DMS53 treated with DMSO at 0.1 percent for 48 hours (cell line): ENCODE data around the gene DOCK9.

Experiments used
- DNase-seq: peaks from one replicate; lab custom pipeline; 2025; ENCODE audit not compliant: unreplicated experiment; lab: John Stamatoyannopoulos, UW

The DOCK9 gene

GRCh38 chr13:98860491-98860890, 117.4 kb downstream of the DOCK9 start:
- no peak for DNase-seq

- DNase-seq: no peak
Measured at GRCh38 chr13:98858191-98858590, 119.7 kb downstream of the DOCK9 start.

DNA sequence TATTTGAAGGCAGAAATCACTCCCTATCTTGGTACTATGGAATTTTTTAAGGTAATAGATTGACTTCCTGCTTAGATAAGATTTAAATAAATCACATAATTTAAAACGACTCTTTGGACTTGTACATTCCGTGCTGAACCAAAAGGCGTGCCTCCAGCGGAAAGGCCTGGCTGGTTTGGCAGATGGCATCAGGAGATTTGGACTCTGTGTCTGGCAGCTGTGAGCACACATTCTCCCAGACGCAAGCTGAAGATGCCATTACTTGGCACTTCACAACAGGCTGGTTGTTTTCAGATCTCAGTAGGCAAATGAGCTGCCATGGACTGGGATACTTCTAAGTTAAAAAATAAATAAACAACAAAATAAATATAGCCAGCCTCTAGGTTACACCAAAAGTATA, 120.9 kb downstream of the DOCK9 start:
- no peak for DNase-seq

DNA sequence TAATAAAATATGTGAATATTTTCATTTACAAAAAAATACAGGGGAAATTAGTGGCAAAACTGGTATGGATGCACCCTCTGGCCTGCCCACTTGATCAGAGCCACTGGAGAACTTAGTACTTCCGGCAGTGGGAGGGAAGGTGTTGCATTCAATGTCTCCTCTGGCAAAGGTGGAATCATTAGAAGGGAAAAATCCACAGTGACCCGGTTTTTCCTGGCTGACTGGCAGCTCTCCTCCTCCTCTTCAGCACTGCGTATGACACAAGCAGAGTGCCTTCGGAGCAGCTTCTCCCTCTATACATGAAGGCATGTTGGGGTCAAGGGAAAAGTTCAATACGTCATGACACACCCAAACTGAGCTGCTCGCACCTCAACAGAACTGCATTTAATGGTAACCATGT, 123.4 kb downstream of the DOCK9 start:
- no peak for DNase-seq

- no peak for DNase-seq
Measured at GRCh38 chr13:98853771-98854221, 124.1 kb downstream of the DOCK9 start.

GRCh38 chr13:98851276-98851675, 126.6 kb downstream of the DOCK9 start:
- DNase-seq: no peak

DNA sequence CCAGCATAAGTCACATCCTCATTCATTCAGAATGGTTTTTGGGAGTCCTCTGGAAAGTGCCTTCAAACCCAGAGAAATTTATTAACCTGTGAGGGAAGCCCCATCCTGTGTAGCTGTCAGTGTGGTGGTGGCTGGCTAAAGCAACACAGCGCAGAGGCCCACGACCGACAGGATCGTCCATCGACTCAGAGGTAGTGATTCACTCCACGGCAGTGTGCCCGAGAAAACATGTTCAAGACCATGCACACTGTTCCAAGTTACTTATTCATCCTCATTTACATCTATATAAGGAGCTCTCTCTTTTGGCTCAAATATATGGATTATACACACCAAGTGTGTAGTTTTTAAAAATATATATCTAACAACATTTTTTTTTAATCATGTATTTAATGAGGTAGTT, 129.1 kb downstream of the DOCK9 start:
- no peak for DNase-seq

GRCh38 chr13:98847780-98848179, 130.1 kb downstream of the DOCK9 start:
- DNase-seq: no peak

DNA sequence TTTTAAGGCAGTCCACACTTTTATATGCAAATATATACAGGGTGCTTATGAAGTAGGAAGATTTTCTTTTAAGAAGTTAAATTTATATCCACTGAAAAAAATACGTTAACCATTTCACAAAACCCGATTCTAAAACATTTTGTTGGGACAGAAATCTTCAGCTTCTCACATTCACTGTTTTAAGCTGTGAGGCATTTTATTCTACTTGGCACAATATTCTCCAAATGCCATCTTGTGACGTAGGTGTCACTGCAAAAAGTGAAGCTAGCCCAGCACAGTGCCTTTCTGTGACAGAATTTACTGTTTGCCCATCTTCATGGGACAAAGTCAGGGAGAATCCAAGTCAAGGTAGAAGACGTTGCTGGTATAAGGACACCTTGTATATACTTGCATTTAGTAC, 130.9 kb downstream of the DOCK9 start:
- DNase-seq: no peak

- no peak for DNase-seq
Measured at GRCh38 chr13:98846521-98846920, 131.3 kb downstream of the DOCK9 start.

DNA sequence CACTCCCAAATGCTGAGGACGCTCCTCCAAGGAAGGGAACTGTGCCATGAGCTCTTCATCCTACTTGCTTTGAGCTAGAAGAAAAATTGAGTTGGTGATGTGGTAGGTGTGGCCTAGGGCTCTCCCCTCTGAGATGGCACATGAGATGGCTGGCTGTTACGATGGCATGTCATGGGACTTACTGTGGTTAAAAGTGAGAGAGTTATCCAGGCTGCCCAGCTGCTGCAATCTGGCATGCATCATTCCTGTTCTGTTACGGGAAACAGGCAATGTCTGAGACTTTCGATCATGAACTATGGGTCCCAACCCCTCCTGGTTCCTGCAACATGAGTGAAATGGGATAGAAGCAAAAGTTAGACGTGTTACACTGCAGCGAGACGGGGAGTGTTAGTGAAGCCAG, 132.1 kb downstream of the DOCK9 start:
- no peak for DNase-seq

DNA sequence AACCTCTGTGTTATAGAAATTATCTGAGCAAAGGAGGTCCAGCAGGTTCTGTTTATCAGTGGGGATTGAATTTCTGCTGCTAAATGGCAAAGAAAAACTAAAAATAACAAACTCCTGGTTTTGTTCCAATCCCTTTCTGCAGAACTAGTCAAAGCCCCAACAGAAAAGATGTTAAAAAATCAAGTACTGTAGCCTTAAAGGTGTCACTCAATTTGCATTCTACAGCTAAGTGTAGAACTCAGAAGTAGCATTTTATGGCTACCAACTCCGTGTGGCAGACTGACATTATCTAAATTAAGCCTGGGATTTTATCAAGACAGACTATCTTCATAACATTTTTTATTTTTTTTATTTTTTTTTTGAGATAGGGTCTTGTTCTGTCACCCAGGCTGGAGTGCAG, 133.8 kb downstream of the DOCK9 start:
- no peak for DNase-seq

DNA sequence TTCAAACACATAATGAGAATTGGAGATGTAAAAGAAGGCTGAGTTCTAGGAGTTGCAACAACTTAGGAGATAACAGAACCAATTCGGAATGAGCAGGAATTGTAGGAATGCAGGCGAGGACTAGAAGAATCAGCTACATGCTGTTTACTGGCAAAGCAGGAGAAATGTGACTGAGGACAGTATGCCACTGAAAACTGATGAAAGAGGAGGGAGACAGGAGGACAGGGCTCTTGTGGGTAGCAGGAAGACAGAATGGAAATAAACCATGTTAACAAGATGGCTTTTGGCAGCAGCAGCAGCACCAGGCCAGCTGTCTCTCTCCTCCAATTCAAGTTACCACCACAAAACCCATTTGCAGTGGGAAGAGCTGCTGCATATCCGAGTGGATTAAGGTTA, 134.4 kb downstream of the DOCK9 start:
- DNase-seq: no peak

- peak; percentile 63 for DNase-seq
Measured at GRCh38 chr13:98842858-98843481, 134.9 kb downstream of the DOCK9 start.

DNA sequence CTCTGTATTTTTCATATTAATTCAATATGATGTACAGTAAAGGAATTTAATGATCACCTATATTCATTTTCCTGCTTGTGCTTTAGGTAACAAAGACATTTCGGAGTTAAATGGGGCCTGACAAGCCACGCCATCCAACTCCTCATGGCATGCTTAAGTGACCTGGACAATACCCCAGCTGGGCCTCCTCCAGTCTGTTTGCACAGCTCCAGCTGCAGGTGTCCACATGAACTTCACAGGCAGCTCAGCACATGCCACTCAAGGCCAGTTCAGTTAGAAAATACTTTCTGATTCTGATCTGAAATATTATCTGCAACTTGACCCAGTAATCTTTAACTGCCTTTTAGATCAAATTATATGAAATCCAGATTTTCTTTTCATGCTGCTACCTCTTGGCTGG, 135.8 kb downstream of the DOCK9 start:
- DNase-seq: peak; percentile 47

GRCh38 chr13:98839856-98840769, 137.8 kb downstream of the DOCK9 start:
- peak; percentile 4 for DNase-seq

- DNase-seq: no peak
Measured at GRCh38 chr13:98838776-98839175, 139.1 kb downstream of the DOCK9 start.

DNA sequence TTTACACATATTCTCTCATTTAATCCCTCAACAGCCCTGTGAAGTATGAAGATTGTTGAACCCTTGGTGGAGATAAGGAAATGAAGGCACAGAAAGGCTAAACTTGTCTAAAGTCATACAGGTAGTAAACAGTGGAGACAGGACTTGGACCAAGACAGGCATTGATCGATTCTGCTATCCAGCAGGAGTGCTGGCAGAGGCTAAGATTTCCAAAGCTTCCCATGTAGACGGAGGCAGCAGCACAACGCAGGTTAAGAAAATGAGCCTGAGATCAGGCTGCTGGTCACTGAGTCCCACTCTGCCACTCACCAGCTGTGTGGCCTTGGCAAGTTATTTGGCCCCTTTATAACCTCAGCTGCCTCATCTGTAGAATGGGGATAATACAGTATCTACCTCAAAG, 140.0 kb downstream of the DOCK9 start:
- no peak for DNase-seq

DNA sequence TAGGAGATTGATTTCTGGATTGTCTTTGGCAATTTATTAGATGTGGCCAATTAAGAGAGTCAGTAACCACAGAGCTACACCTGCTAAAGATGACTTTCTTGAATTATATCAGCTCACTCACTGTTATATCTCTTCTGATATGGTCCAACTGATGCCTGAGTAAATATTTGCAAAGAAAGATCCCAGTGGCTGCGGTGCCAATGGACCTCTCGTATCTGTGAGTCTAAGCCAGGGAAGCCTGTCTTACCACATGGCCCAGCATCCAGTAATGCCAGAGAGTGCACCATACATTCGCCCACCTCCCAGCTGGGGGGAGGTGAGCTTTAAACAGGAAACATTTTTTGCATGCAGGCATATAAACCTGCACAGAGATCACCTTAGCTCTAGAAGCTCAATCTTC, 142.7 kb downstream of the DOCK9 start:
- no peak for DNase-seq

DNA sequence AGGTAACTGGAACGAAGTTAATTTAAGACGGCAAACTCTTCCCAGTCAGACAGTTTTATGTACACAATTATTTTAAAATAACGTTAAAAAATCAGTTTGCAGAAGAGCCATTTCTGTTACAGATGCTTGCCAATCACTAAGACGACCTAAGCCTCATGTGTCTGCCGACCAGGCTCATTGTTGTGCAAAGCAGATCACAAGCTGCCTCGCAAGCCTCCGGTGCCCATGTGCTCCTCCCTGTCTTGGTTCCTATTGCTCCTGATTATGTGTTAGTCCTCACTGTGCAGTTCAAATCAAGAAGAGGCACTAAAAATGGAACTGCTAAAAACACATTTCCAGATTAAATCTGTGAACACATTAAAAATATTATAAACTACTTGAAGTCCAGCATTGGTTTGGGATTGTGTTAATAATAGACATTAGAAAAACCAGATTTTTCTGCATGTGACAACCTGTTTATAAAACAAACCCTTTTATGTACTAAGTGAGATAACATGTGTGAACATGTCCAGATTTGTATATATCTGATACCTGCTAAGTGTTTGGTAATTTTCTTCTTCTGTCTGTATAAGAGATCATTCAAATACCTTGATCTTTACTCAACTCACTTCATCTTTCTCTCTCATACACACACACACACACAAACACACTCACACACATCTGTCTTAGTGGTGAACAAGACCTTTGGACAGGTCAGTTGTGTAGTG, 143.5 kb downstream of the DOCK9 start:
- DNase-seq: no peak

DNA sequence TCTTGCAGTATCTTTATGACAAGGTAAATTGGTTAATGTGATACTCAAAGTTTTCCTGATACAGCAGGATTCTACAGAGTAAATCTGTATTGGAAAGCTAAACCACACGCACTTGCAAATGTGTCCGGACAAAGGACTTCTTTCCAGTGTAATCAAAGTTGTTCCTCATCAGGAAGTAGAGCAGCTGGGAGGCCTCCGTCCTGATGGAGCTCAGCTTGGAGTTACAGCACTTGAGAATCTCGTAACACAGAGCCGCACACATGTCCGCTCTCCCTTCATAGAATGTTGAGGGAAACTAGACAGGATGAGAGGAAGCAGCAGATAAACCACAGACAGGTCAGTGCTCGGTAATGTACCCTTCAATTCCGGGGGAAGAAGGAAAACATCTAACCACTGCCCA, 146.6 kb downstream of the DOCK9 start:
- DNase-seq: no peak

- DNase-seq: no peak
Measured at GRCh38 chr13:98829541-98829940, 148.3 kb downstream of the DOCK9 start.
